ENCODE data around the gene SHISAL1.
"Not testable (repeated sequence)": the region's sequence is repeated elsewhere in the genome, so short reads cannot be mapped to it uniquely, and the experiment has no call there.

The SHISAL1 gene

DNA sequence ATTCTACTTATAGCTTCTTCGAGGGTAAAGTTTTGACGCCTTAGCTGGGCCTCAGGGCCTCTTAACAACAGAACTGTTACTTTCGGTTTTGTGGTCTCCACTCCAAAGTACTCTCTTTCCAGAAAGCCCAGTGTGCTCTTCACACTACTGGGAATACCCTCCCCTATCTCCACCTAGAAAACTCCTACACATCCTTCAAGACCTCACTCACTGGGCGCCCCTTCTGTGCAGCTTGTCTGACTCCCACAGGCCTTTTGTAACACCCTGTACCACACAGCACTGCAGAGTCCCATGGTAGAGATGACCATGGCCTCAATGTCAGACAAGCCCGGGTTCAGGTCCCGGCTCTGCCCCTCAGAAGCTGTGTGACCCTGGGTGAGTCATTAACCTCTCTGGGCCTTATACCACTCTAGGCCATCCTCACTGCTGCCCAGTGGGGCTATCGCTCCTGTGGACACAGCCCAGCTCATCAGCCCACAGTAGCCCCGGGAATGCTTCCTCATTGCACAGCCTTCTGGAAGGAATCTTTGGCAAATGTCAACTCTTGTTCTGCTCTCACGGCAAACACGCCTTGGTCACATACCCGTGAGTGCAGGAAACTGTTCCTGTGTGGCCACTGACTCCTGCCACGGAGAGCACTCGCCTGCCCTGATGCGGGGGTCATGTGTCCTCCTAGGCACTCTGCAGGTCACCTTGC is 51.4 kb downstream of the SHISAL1 start:
- no peak for DNase-seq (ENCODE audit: low read depth in 2 of 2)

DNA sequence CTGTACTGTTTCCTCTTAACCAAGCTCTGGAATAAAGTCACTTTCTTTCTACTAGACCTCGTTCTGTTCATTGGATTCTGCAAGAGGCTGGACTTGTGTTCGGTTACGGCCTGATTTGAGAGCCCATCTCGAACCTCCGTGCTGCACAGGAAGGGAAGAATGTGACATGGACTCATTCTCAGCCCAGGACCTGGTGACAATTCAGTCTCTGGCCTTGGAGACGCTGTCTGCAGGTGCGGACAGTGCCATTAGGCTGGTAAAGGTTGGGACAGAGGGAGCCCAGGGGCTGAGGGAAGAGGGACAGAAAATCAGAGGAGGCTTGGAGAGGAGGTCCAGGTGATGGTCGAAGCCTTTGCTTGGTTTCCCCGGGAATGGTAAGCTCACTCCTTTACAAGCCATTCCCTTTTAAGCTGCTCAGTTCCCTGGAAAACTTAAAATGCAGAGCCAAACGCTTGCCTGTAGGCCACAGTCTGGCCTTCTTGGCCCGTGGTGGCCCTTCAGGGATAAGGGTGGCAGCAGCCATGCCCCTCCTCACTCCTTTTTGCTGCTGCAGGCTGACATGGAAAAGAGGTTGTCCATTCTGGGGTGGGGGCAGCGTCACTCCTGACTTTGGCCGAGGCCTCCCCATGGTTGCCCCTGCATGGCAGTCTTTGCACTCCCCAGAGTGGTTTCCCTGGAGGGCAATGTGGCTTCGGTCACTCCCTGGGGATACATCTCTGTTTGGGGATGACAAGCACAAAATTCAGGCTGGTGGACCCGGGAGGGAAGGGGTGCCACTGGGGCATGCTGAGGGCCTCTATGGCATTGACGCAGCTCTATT is 52.3 kb downstream of the SHISAL1 start:
- DNase-seq (ENCODE audit: low read depth in 2 of 2) = no peak

DNA sequence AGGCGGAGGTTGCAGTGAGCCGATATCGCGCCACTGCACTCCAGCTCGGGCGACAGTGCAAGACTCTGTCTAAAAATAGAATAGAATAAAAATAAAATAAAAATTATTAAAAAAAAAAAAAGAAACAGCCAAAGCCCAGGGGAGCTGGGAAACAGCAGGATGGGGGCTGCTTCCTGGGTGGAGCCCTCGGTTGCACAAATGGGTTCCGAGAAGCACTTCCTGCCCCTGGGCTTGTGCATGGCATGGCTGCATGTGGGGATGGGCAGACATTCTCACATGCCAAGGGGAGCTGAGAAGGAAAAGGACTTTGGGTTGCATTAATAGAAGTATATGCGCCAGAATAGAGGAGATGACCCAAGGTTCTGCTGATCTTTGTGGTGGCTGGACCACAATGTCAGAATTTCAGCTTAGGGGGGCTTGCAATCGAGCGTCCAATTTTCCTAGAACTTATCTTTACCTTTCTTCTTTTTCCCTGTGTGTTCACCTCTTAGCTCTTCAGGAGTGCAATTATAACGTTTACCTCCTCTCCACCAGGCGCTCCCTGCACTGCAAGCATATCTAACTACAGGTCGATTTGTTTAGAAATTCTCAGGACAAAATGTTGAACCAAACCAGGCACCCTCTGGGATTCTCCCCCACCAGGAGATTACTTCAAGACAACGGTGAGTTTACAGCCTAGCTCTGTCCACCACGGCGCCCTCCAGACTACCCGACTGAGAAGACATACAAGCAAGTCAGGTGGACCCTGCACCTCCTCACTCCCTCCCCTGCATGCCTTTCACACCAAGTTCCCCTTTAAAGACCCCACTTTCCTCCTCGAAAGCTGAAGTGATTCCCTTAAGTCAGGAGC is 53.2 kb downstream of the SHISAL1 start:
- DNase-seq (ENCODE audit: low read depth in 2 of 2) = no peak

DNA sequence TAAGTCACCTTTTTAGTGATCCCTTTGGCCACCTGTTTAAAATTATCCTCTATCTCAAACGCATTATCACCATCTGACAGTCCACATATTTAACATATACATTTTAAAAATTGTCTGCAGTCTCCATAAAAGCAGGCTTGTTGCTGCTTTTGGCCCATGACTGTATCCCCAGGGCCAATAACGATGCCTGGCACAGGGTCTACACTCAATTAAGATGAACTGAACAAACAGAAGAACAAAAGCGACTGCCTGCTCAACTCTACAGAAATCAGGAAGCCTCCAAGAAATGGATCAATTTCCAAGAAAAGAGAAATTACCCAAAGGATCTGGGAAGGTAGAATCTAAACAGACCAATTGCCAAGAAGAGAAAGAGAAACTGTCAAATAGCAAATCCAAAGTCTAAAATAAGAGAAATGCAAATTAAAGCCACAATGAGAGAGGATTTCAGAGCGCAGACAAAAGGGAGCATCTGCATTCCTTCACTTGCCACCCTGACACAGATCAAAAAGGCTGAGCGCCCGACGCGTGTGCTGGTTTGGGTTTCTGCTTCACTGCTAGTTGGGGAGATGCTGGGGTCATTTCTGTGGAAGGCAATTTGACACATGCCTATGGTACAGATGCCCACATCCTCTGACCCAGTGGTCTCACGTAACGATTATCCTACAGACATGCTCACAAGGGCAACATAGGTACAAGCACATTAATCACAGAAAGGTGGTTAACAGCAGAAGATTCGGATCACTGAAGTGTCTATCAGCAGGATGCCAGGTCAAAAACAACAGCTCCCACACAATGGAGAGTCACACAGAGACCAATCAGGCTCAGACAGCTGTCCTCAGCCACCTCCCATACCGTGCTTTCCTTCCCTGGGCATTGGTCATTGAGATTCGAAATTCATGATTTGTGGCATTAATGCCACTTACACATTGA is 55.9 kb downstream of the SHISAL1 start:
- no peak for DNase-seq (ENCODE audit: low read depth in 2 of 2)

DNA sequence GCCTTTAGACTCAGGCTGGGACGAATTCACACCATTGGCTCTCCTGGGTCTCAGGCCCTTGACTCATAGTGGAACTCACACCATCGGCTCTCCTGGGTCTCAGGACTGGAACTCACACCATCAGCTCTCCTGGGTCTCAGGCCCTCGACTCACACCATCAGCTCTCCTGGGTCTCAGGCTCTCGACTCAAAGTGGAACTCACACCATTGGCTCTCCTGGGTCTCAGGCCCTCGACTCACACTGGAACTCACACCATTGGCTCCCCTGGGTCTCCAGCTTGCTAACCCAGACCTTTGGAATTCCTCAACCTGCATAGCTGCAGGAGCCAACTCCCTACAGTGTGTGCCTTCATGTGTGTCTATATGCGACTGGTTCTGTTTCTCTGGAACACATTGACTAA is 56.7 kb downstream of the SHISAL1 start:
- no peak for DNase-seq (ENCODE audit: low read depth in 2 of 2)

DNA sequence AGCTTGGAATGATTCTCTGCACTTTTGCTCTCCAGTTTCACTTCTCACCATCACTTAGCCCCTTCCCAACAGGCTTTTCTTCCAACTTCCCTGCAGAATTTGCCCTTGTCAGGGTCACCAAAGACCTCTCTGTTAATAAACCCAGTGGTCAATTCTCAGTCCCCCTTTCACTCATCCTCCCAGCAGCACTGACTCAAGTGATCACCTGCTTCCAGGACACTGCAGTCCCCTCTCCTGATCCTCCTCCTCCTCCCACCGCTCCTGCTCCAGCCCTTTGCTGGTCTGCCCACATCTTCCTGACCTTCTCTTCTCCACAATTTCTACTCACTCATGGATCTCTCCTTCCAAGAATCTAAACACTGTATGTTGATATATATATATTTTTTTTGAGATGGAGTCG is 57.9 kb downstream of the SHISAL1 start:
- DNase-seq (ENCODE audit: low read depth in 2 of 2) = no peak

DNA sequence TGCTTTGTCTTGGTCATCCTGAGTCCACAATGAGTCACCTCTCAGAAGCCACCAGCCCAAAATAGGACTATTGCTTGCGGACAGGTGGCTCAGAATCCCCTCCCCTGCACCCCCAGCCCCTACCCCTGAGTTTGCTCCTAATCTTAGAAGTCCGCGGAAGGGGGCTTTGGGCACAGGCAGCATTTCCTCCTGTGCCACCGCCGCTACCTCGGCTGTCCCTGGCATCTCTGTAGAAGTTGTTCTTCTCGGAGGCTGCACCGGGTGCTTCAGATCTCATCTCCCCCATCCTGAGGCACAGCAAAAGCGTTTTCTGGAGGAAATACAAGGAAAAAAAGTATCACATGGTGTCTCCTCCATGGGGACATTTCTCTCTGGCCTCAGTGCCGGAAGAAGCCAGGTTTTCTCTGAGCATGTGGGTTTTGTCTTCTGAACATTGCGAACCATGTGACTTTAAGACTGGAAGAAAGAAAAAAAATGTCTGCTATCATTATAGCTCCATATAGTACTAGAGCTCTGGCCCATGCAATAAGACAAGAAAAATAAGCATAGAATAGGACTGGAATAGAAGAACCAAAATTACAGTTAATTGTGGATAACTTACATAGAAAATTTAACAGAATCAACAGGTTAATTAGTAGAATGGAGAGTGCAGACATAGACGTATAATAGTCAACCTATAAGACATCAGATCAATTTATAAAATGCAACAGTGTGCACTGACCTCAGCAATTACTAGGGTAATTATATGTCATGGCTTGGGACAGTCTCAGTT is 63.2 kb downstream of the SHISAL1 start:
- DNase-seq (ENCODE audit: low read depth in 2 of 2) = no peak

DNA sequence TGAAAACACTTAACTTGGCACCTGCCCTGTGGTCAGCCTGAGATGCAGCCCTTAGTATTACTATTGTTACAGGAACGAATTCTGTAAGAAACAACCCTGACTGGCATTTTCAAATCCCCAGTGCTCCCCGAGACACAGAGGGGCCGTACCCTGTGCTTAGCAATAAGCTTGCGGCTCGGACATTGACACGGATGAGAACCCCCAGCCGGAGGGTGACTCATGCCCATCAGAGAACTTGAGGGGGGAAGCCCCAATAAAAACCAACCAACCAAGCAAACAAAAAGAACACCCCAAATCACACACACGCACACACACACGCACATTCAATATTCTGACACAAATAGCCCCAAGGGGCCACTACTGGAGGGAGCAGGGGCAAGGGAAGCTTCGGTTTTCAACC is 63.8 kb downstream of the SHISAL1 start:
- no peak for DNase-seq (ENCODE audit: low read depth in 2 of 2)

DNA sequence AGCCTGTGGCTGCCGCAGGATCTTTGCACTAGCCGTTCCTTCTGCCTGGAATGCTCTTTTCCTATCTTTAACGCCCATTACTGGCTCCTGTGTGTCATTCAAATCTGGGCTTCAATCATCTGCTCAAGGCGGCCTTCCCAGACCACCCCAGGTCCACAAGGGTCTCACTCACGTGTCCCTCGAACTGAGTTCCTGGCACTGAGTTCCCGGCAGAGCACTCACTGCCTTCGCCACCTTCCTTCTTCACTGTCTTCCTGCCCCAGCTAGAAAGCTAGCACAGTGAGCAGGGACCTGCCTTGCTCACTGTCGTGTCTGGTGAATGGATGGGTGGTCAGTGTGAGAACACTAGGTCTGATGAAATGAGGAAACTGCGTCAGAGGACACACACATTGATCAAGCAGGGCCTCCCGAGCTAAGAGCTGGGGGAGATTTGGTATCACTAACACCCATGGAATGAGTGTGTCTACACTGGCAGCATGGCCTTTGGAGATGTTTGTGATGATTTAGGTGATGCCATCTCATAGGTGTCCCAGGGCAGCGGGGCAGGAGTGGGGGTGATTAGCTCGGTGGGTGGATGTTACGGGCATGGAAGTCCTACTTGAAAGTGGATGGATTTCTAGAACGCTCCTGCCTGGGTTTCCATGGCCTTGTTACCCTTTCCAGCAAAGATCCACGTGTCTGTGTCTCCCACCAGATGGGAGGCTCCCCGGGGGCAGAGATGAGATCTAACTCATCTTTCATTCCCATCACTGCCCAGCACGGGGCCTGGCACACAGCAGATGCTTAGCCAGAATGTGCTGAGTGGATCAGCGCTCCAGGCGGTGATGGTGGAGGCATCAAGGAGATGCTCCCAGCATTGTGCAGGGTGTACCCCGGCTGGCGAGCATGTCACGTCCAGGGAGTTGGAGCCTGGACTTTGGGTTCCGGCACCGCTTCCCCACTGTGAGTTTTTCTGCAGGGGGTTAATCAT is 64.5 kb downstream of the SHISAL1 start:
- no peak for DNase-seq (ENCODE audit: low read depth in 2 of 2)

DNA sequence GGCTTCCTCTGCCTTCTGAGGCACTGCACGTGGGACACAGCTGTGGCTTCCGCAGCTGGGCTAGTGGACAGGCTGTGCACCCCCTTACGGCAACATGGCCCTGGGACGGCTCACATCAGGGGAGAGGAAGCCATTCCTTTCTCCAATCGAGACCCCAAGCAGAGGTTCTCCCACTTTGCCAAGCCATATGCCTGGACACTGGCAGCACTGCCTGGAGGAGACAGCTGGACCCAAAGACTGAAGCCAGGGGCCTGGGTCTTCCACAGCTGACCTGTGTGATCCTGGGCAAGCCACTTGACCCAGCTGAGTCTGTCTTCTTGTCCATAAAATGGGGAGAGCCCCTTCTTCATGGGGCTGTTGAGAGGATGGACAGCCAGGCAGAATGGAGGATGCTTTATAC is 65.4 kb downstream of the SHISAL1 start:
- no peak for DNase-seq (ENCODE audit: low read depth in 2 of 2)

DNA sequence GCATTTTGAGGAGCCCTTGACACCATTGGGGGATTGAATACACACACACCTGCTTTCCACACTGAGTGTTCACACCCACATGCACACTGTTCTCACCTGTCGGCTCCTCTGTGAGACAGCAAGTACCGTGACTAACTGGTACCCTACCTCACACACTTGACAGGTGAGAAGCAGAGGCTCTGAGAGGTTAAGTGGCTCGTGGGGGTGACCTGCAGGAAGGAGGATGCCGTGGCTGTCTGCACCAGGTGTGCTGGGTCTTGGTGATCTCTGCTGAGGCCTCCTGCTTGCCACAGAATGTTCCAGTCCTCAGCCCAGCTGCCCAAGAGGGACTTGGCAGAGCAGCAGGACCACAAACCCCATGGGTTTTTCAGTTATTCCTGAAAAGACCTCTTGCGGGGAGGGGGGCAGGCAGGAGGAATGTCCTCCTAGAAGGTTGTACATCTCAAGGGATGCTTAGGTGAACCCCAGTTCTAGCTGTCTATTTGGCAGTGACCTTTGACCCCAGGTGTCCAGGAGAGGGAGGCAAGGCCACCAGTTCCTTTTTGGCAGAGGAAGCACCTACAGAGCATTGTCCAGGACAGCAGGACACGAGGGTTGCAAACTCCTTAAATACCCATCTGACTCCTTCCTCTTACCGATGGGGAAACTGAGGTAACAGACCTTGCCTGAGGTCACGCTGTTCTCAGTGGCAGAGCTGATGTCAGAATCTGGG is 66.0 kb downstream of the SHISAL1 start:
- DNase-seq (ENCODE audit: low read depth in 2 of 2) = no peak

DNA sequence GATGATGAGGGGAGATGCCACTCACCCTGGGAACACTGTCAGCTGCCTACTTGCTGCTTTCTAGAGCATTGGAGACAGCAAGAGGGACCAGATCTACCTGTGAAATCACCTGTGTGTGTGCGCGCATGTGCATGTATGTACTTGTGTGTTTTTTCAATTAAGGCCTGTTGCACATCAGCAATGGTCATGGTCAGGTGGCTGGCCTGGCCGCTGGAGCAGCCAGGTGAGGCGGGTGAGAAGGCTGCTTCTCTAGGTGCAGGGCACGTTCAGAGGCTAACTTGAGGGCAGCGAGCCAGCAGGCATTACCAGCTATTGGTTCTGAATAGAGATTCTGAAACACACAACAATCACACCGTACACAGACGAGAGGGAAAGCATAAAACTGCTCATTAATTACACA is 66.9 kb downstream of the SHISAL1 start:
- DNase-seq (ENCODE audit: low read depth in 2 of 2) = no peak

DNA sequence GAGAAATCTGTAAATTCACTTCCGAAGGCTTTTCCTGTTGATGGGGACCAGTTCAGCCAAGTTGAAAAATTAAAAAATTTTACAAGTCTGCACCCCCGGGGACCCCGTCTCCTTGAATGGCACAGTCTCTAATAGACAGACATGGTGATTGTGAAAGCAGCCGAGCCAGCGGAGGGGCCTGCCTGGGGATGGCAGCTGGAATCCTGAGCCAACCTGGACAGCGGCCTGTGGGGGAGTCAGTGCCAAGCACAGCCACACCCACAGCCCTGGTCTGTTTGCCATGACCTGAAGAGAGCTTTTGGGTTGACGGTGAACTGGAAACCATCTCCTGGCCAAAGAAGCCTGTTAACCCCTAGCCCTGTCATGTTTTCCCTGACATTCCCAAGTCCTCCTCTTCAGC is 67.3 kb downstream of the SHISAL1 start:
- DNase-seq (ENCODE audit: low read depth in 2 of 2) = no peak

DNA sequence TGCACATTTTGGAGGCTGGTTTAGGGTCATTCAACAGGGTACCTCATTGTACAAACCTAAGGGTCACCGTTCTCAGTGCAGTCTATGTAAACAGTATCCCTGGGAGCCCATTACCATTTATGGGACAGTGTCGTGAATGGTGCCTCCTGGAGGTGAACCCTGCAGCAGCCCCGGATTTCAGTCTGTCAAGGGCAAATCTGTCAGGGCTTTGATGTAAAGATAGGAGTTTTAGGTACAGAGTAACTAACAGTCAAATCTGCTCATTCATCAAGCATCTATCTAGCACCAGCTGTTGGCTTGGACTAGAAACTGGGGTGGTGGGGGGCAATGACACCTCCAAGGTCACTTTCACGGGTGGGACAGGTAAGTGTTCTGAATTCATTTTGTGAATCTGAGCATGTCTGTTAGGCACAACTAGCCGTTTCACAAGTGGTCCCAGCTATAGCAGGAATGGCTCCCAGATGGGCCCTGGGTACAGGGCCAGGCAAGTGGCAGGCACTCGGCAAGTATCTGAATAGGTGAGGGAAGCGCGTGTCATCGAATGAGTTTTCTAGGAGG is 68.4 kb downstream of the SHISAL1 start:
- DNase-seq (ENCODE audit: low read depth in 2 of 2) = no peak

DNA sequence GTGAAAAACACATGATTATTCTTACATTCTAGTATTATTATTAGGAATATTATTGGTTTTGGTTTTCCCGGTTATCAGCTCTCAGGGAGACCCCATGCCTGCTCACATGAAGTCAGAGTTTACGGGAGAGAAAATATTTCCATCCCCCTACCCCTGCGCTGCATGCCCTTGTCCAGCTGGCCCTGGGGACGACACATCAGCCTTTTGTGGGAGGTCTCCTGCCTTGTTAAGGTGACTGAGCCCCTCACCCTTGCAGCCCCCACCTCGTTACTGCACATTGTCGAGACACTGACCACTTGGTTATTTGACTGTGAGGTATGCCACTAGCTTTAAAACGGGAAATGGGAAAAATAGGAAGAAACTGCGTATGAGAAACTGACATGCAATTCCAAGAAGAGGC is 69.0 kb downstream of the SHISAL1 start:
- DNase-seq (ENCODE audit: low read depth in 2 of 2) = no peak

DNA sequence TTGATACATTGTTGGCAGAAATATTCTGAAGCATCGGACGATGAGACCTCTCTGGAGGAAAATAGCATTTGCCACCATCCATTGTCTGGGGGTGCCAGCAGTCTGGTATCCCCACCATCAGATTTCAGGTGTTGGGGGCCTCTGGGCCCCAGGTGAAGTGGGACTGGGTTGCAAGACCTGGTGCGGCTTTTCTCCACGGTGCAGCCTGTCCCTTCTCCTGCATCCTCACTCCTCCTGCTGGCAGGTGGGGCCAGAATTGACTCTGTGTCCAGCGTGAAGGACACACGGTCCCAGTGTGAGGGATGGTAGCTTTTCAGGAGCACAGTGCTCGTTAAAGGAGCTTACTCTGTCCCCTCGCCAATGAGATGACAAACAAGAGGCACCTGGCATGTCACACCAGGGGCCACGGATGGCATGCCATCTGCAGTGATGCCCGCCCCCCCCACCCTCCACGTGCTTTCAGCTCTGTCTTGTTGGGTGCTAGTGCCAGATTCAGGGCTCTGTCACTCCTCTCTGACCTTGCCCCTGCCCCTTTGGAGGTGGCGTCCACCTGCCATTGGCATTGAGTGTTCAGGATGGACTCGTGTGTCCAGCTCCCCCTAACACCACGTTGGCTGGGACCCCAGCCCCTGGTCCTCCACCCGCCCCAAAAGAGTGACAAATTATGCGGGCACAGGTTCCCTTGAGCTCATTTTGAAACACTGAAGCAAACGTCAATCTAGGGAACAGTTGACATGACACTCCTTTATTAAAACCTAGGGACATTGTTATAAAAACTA is 69.6 kb downstream of the SHISAL1 start:
- no peak for DNase-seq (ENCODE audit: low read depth in 2 of 2)

DNA sequence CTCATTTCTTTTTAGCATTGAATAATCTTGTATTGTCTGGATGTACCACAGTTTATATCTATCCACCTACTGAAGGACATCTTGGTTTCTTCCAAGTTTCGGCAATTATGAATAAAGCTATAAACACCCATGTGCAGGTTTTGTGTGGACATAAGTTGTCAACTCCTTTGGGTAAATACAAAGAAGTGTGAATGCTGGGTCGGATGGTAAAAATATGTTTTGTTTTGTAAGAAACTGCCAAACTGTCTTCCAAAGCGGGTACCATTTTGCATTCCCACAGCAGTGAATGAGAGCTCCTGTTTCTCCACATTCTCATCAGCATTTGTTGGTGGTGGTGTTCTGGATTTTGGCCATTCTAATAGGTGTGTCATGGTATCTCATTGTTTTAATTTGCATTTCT is 71.6 kb downstream of the SHISAL1 start:
- DNase-seq (ENCODE audit: low read depth in 2 of 2) = not testable (repeated sequence)

DNA sequence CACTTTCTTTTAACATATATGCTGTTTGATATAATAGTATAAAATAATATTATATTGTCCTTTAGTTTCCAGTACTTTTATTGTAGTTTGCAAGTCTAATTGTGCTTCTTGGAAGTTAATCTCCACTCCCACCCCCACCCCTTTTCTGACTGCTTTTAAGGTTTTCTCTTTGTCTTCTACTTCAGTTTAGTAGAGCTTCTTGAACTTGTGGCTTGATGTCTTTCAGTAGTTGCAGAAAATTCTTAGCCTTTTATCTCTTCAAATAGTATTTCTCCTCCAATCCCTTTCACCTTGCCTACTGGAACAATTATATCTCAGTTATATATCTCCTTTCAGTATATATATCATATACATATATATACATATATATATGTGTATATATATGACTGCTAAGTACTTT is 75.5 kb downstream of the SHISAL1 start:
- no peak for DNase-seq (ENCODE audit: low read depth in 2 of 2)
